ENCODE results near the gene GNAQ.

Gene GNAQ

GRCh38 chr9:77834898-77835488 is 196.6 kb downstream of the GNAQ start:
- no peak for DNase-seq

- no peak for DNase-seq
Measured at GRCh38 chr9:77833561-77834429, 197.8 kb downstream of the GNAQ start.

DNA sequence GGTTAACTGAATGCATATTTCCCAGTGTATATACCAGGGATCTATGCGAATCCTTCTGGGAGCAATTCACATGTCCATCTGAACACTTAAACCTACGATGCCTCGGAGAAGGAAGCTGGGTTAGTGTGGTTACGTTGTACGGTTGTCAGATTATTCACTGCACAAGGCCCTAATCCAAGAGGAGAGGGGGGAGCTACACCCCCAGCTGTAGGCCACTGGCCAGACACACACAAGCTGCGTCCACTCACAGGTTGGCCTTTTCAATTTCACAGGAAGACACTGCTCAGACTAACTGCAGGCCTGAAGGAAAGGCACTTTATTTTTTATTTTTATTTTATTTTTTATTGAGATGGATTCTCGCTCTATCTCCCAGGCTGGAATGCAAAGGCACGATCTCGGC is 199.0 kb downstream of the GNAQ start:
- no peak for DNase-seq

- DNase-seq, result no peak
Measured at GRCh38 chr9:77831781-77832180, 199.8 kb downstream of the GNAQ start.

GRCh38 chr9:77830618-77831285 is 200.9 kb downstream of the GNAQ start:
- DNase-seq, result no peak

- DNase-seq, result no peak
Measured at GRCh38 chr9:77829420-77829819, 202.2 kb downstream of the GNAQ start.

- no peak for DNase-seq
Measured at GRCh38 chr9:77827104-77827784, 204.4 kb downstream of the GNAQ start.

DNA sequence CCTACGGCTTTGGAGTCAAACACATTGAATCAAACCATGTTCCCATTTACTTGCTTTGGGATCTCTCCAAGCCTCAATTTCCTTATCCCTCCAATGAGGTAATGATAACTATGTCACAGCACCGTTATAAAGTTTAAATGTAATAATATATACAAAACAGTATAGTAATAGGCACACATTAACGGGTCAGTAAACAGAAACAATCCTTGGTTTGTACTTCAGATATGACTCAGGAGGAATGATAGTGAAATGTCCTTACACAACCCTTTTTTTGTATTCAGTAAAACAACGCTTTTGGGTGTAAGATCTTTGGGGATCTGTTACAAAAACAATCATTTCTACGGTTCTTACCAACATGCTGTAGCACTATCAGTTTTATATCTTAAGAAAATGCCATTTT is 205.0 kb downstream of the GNAQ start:
- DNase-seq, result no peak

DNA sequence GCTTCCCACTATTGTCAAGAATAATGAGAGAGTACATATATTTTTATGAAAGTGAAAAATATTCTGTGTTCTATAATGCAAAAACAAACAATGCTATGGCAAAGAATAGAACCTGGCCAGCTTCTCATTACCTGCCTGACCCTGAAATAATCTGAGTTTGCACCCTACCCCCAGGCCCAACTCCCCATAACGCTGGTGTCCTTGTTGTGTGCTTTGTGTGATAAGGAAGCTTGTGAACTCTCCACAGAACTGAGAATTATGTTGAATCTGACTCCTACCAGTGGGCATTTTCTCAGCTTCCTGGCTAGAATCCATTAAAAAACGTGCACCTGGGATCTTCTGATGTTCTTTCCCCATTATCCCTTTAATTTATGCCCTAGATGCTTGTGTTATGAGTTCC is 205.5 kb downstream of the GNAQ start:
- no peak for DNase-seq

- no peak for DNase-seq
Measured at GRCh38 chr9:77825361-77825760, 206.2 kb downstream of the GNAQ start.

DNA sequence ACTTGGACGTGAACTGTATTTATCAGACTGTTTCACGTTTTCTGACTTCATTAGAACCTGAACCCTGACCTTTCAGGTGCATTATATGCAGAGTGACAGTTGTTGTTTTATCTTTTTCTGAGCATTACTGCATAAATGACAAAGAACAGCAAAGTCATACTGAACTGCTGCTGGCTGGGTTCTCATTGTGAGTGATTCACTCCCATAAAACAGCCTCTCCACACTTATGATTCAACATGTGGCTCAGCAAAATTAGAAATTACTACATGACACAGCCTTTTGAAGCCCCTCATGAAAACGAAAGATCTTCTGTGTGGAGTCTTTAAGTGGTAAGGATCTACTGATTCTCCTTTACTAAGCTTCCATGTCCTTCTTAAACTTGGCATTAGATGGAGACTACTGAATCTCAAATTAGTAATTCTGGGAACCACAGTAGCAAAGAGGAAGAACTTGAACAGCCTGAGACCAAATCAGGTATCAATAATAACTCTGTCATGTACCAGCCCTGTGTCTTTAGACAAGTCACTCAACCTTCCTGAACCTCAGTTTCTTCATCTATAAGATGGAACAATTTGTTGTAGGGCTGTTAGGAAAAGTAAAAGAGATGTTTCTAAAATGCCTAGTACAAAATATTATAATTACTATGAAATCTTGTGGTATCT is 211.2 kb downstream of the GNAQ start:
- no peak for DNase-seq

DNA sequence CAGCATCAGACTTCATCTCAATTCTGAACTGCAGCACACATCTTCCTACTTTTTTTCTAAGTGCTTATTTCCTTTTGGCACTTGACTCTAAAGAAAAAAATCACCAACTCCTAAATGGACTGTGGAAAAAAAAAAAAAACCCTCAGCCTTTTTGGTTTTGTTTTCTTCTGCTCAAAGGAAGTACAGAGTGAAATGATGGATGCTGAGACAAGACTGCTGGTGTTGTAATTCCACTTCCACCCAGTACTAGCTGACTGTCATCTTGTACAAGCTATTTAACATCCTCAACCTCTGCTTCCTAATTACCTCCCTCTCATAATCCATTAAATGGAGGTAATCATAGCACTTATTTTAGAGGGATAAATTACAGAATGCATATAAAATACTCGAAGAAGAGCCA is 212.0 kb downstream of the GNAQ start:
- no peak for DNase-seq

DNA sequence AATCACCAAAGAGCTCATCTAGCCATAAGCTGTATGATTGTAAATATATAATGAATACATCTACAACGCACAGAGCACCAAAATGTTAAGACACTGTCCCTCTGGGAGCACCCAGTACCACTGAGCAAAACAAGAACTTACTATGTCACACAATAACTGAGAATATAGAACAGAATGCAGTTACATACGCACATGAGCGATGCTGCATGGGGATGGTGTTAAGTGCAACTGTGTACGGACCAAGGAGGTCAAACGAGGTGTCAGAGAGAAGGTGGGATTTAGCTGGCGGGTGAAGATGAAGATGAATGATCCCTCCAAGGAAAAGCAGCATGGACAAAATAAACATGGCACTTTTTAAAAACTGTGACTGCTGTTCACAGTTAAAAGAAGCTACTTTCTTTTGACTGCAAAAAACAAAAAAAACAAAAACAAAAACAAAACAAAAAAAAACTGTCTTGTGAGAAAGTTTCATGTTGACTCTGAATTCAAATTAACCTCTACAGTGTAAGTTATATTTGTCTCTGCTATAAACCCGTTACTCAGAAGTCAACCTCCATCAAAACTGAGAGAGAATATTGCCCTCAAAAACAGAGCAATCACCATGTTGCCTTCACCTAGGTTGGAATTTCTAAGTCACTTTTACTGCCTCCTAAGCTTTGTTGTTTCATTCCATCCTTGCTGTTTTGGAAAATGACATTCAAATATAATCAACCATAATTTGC is 213.9 kb downstream of the GNAQ start:
- DNase-seq, result no peak

DNA sequence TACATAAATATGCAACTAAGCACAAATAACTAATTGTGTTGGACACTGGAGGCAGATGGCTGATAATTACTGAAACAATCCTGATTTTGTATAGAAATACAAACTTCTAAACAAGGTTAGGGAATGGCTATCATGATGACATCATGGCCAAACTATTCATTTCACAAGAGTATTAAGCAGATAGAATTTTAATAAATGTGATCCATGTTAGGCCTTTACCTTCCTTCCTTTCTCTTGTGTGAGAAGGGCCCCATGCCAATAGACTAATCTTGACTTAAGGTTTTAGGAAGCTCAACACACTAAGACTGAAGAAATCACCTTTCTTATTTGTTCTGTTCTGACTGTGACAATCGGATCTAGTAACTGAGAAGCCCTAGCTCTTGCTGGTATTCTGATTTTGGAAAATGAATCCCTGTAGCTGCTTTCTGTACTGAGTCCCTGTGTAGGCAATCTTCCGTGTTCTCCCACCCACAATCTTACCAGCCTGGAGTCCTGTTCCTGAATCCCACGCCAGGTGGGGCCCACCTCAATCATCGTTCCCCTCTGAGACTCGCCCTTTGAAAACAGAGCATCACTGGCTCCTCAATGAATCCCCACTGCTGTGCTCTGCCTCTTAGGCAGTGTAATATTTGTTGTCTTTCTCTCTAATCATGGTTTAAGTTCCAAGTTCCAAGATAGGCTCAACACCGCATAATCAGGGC is 214.8 kb downstream of the GNAQ start:
- DNase-seq, result no peak

GRCh38 chr9:77815260-77815659 is 216.4 kb downstream of the GNAQ start:
- DNase-seq, result no peak

DNA sequence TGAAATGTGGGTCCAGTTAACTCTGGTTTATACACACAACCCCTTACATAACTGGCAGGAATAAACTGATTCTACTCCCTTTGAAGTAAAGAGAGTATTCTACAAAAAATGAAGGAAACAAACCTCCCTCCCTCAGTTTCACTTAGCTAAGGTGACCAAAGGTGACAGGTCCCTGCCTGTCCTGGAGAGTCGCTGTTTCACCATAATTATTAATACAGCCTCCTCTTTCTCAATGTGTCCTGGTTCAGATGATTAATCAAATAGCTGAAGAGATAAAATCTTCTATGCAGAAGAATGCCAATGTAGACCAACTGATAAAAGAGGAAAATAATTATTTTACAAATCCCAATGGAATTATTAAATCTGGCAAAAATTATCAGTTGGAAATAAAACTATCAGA is 219.8 kb downstream of the GNAQ start:
- DNase-seq, result no peak

GRCh38 chr9:77810637-77811119 is 220.9 kb downstream of the GNAQ start:
- no peak for DNase-seq

DNA sequence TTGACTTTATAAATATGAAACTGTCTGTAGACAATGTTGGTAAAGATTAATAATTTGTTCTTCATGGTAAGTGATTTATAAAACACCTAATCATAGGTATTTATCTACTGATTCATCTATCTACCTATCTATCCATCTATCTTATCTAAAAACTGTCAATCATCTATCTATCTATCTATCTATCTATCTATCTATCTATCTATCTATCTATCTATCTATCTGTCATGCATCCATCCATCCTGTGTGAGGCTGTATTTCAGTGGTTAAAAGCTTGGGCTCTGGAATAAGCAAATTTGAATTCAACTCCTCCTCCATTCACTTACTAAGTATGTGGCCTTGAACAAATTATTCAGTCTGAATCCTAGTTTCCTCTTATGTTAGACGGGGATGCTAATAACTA is 221.6 kb downstream of the GNAQ start:
- no peak for DNase-seq

- no peak for DNase-seq
Measured at GRCh38 chr9:77809552-77809951, 222.1 kb downstream of the GNAQ start.

DNA sequence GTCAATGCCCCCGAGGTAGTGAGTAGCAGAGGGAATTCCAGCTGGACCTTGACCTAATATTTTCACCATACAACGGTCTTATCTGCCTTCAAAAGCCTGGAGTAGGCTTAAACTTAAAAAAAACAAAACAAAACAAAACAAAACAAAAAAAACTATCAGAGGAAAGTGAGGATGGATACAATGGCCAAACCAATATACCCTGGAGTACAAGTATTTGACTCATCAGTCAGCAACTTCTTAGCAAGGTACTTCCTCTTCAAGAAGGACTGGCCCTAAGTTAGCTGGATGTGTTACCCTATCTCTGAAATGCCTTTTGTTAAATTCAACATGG is 222.9 kb downstream of the GNAQ start:
- no peak for DNase-seq
